ENCODE measurements around the gene KDM5A. TPM values are rescaled to one million over a fixed set of nuclear protein-coding genes. Genes with fewer than 3 reads are reported as not detected.
"Not testable (repeated sequence)": the region's sequence is repeated elsewhere in the genome, so short reads cannot be mapped to it uniquely, and the experiment has no call there.

KDM5A gene
- total RNA-seq, 1 donor from 2014 or later = 76.7 TPM

GRCh38 chr12:321606-322326 is 67.4 kb downstream of the KDM5A start:
- no peak for TF ChIP-seq CTCF (conservative IDR thresholded peaks at IDR 0.05)
- Mint-ChIP-seq H3K9me3 (no peaks in the 10 kb centered on the region), H3K36me3 (peaks cover 61% of the 10 kb centered on the region), H3K27me3 (no peaks in the 10 kb centered on the region), H3K27ac (no peak overlapping the region), H3K4me3 (no peak overlapping the region), H3K4me1 (ENCODE audit: unreplicated experiment) (no peaks in the 10 kb centered on the region)
- no peak for DNase-seq (ENCODE audit: extremely low spot score, unreplicated experiment)

- DNase-seq (ENCODE audit: extremely low spot score, unreplicated experiment) = no peak
- TF ChIP-seq CTCF (conservative IDR thresholded peaks at IDR 0.05) = no peak
- H3K36me3 Mint-ChIP-seq = peaks cover 67% of the 10 kb centered on the region
- no peak overlapping the region for H3K27ac Mint-ChIP-seq
- H3K4me1 Mint-ChIP-seq (ENCODE audit: unreplicated experiment) = no peaks in the 10 kb centered on the region
- H3K9me3 Mint-ChIP-seq = no peaks in the 10 kb centered on the region
- no peak overlapping the region for H3K4me3 Mint-ChIP-seq
- no peaks in the 10 kb centered on the region for H3K27me3 Mint-ChIP-seq
Observed at GRCh38 chr12:318759-319515, 70.2 kb downstream of the KDM5A start.

GRCh38 chr12:308511-308910 is 80.6 kb downstream of the KDM5A start:
- no peak for TF ChIP-seq CTCF (conservative IDR thresholded peaks at IDR 0.05)
- Mint-ChIP-seq H3K4me3 (peak overlapping the region; percentile 18), H3K27me3 (no peaks in the 10 kb centered on the region), H3K36me3 (peaks cover 88% of the 10 kb centered on the region), H3K27ac (peak overlapping the region; percentile 53), H3K9me3 (no peaks in the 10 kb centered on the region), H3K4me1 (ENCODE audit: unreplicated experiment) (no peaks in the 10 kb centered on the region)
- DNase-seq (ENCODE audit: extremely low spot score, unreplicated experiment) = no peak

DNA sequence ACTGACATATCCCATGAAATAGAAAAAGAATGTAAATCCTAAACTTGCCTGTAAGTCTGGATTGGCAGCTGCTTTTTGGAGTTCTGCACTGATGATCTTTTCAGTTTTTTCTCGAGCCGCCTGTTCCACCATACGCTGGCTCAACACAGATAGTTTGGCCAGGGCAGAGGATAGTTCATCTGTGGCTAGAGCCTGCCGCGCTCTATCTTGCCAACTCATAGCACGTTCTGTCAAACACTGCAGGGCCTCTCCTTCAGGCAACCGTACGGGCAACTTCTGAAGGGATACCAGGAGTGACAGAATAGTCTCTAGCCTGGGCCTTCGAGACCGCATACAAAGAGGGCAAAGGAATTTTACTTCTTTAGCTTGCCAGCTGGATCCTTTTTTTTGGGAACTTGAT is 81.7 kb downstream of the KDM5A start:
- no peak overlapping the region for H3K27ac Mint-ChIP-seq
- peaks cover 93% of the 10 kb centered on the region for H3K36me3 Mint-ChIP-seq
- no peaks in the 10 kb centered on the region for H3K9me3 Mint-ChIP-seq
- DNase-seq (ENCODE audit: extremely low spot score, unreplicated experiment) = no peak
- no peaks in the 10 kb centered on the region for H3K27me3 Mint-ChIP-seq
- no peaks in the 10 kb centered on the region for H3K4me1 Mint-ChIP-seq (ENCODE audit: unreplicated experiment)
- H3K4me3 Mint-ChIP-seq = no peak overlapping the region
- no peak for TF ChIP-seq CTCF (conservative IDR thresholded peaks at IDR 0.05)

DNA sequence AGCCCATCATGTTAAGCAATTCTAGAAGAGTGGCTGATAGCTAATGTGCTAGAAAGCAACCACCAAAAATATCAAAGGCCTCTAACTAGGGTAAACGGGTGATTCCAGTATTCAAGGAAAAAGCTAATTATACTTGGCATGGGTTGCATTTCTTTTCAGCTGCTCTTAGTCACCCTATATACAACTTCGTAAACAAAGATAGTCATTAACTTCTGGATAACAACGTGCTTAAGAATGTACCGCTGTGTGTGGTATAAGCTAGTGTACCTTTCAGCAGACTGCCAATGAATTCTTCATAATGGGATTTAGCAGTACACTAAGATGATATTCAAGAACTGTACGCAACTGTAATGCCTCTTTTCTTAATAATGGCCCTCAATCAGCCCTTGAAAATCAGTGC is 84.3 kb downstream of the KDM5A start:
- H3K4me1 Mint-ChIP-seq (ENCODE audit: unreplicated experiment) = no peaks in the 10 kb centered on the region
- no peaks in the 10 kb centered on the region for H3K9me3 Mint-ChIP-seq
- DNase-seq (ENCODE audit: extremely low spot score, unreplicated experiment) = no peak
- H3K36me3 Mint-ChIP-seq = peaks cover 96% of the 10 kb centered on the region
- H3K27me3 Mint-ChIP-seq = no peaks in the 10 kb centered on the region
- no peak overlapping the region for H3K27ac Mint-ChIP-seq
- no peak overlapping the region for H3K4me3 Mint-ChIP-seq
- no peak for TF ChIP-seq CTCF (conservative IDR thresholded peaks at IDR 0.05)

GRCh38 chr12:302766-303165 is 86.4 kb downstream of the KDM5A start:
- not testable (repeated sequence) for H3K4me1 Mint-ChIP-seq (ENCODE audit: unreplicated experiment); H3K9me3 Mint-ChIP-seq; H3K27ac Mint-ChIP-seq; H3K27me3 Mint-ChIP-seq; H3K4me3 Mint-ChIP-seq; DNase-seq (ENCODE audit: extremely low spot score, unreplicated experiment)
- peaks cover 97% of the 10 kb centered on the region for H3K36me3 Mint-ChIP-seq

DNA sequence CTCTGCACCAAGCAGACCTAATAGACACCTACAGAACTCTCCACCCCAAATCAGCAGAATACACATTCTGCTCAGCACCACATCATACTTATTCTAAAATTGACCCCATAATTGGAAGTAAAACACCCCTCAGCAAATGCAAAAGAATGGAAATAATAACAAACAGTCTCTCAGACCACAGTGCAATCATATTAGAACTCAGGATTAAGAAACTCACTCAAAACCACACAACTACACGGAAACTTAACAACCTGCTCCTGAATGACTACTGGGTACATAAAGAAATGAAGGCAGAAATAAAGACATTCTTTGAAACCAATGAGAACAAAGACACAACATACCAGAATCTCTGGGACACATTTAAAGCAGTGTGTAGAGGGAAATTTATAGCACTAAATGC is 89.0 kb downstream of the KDM5A start:
- H3K9me3 Mint-ChIP-seq; H3K27ac Mint-ChIP-seq; H3K27me3 Mint-ChIP-seq; H3K4me1 Mint-ChIP-seq (ENCODE audit: unreplicated experiment); DNase-seq (ENCODE audit: extremely low spot score, unreplicated experiment); H3K4me3 Mint-ChIP-seq: not testable (repeated sequence)
- peaks cover 89% of the 10 kb centered on the region for H3K36me3 Mint-ChIP-seq

DNA sequence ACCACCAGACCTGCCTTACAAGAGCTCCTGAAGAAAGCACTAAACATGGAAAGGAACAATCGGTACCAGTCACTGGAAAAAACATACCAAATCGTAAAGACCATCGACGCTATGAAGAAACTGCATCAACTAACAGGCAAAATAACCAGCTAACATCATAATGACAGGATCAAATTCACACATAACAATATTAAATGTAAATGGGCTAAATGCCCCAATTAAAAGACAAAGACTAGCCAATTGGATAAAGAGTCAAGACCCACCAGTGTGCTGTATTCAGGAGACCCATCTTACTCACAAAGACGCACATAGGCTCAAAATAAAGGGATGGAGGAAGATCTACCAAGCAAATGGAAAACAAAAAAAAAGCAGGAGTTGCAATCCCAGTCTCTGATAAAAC is 89.6 kb downstream of the KDM5A start:
- H3K4me1 Mint-ChIP-seq (ENCODE audit: unreplicated experiment); DNase-seq (ENCODE audit: extremely low spot score, unreplicated experiment); H3K4me3 Mint-ChIP-seq; H3K27me3 Mint-ChIP-seq; H3K27ac Mint-ChIP-seq; H3K9me3 Mint-ChIP-seq: not testable (repeated sequence)
- peaks cover 89% of the 10 kb centered on the region for H3K36me3 Mint-ChIP-seq

- H3K27me3 Mint-ChIP-seq; DNase-seq (ENCODE audit: extremely low spot score, unreplicated experiment); H3K4me1 Mint-ChIP-seq (ENCODE audit: unreplicated experiment); H3K4me3 Mint-ChIP-seq; H3K9me3 Mint-ChIP-seq; H3K27ac Mint-ChIP-seq: not testable (repeated sequence)
- peaks cover 84% of the 10 kb centered on the region for H3K36me3 Mint-ChIP-seq
Observed at GRCh38 chr12:298059-298458, 91.1 kb downstream of the KDM5A start.
